Hepatocyte (in vitro differentiated cells): ENCODE results near the gene GNB2.

ENCODE experiments used
- EZH2 ChIP-seq: fragments of 200-600 bp; sonication (generic); IDR thresholded peaks from 2 replicates; pipeline ENCODE4 v1.6.1; 2016; ENCODE audit warnings: antibody characterized with exemption, mild to moderate bottlenecking, borderline replicate concordance
- TF ChIP-seq, protein P1 (sequence below): fragments of 200-600 bp; sonication (generic); IDR thresholded peaks from 2 replicates; pipeline ENCODE4 v1.5.1; 2016; ENCODE audit warnings: antibody characterized with exemption, mild to moderate bottlenecking; ENCODE audit not compliant: poor library complexity

GRCh38 chr7:100639995-100640516 lies 33.5 kb upstream of the GNB2 start:
- TF ChIP-seq, protein P1, sequence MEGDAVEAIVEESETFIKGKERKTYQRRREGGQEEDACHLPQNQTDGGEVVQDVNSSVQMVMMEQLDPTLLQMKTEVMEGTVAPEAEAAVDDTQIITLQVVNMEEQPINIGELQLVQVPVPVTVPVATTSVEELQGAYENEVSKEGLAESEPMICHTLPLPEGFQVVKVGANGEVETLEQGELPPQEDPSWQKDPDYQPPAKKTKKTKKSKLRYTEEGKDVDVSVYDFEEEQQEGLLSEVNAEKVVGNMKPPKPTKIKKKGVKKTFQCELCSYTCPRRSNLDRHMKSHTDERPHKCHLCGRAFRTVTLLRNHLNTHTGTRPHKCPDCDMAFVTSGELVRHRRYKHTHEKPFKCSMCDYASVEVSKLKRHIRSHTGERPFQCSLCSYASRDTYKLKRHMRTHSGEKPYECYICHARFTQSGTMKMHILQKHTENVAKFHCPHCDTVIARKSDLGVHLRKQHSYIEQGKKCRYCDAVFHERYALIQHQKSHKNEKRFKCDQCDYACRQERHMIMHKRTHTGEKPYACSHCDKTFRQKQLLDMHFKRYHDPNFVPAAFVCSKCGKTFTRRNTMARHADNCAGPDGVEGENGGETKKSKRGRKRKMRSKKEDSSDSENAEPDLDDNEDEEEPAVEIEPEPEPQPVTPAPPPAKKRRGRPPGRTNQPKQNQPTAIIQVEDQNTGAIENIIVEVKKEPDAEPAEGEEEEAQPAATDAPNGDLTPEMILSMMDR, result no peak
- no peak for TF ChIP-seq EZH2
